GM12872 (cell line): ENCODE measurements around the gene PRDM1.

ENCODE experiments used
- TF ChIP-seq, protein P1 (sequence below): IDR thresholded peaks from 3 replicates; pipeline ENCODE4 v1.5.1; 2011; ENCODE audit warnings: low read depth, mild to moderate bottlenecking, low read length, moderate library complexity; ENCODE audit not compliant: insufficient read depth

PRDM1 gene

GRCh38 chr6:106081715-106082114 lies 4.4 kb upstream of the PRDM1 start:
- TF ChIP-seq, protein P1, sequence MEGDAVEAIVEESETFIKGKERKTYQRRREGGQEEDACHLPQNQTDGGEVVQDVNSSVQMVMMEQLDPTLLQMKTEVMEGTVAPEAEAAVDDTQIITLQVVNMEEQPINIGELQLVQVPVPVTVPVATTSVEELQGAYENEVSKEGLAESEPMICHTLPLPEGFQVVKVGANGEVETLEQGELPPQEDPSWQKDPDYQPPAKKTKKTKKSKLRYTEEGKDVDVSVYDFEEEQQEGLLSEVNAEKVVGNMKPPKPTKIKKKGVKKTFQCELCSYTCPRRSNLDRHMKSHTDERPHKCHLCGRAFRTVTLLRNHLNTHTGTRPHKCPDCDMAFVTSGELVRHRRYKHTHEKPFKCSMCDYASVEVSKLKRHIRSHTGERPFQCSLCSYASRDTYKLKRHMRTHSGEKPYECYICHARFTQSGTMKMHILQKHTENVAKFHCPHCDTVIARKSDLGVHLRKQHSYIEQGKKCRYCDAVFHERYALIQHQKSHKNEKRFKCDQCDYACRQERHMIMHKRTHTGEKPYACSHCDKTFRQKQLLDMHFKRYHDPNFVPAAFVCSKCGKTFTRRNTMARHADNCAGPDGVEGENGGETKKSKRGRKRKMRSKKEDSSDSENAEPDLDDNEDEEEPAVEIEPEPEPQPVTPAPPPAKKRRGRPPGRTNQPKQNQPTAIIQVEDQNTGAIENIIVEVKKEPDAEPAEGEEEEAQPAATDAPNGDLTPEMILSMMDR, result no peak

DNA sequence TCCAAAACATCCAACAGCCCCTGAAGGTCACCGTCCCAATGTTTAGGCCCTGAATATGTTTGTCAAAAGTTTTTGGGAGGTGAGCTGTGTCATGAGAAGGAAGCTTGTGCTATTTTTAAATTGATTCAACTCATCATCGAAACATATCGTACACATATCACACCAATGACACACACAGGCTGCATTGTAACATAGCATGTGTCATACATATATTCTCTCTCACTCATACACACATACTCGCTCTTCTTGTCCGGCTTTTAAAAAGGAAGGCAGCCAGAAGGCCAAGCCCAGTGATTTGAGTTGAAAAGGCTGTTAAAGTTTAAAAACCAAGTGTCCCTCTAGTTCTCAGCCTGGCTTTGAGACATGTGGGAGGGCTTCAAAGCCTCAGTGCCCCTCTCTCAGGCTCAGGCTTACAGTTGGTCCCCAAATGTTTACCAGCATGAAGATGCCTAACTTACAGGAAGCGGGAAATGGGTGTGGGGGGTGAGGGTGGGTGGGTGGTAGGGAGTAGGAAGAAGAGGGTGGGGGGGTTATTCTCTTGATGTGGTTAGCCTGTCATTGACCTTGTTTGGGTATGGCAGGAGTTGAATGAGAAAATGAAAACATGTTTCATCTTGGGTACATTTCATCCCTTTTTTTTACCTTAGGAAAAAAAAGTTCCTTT lies 3.3 kb upstream of the PRDM1 start:
- TF ChIP-seq, protein P1, result no peak

DNA sequence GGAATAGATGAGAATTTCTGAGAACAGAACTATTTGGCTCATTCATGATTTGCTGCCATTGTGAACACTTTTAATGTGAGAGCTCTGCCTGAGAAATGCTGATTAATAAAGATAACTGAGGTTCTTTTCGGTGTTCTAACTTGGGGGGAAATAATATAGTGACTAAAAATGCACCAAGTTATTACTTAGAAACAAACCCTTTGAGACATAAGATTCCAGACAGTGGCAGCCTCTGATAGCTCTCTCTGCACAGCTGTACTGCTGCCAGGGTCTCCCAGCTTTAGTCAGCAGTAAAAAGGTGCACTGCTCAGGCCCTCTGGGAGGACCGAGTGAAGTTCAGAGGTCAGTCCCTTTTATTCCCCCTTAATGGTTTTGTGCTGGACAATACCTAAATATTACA lies 2.5 kb upstream of the PRDM1 start:
- TF ChIP-seq, protein P1, result no peak

DNA sequence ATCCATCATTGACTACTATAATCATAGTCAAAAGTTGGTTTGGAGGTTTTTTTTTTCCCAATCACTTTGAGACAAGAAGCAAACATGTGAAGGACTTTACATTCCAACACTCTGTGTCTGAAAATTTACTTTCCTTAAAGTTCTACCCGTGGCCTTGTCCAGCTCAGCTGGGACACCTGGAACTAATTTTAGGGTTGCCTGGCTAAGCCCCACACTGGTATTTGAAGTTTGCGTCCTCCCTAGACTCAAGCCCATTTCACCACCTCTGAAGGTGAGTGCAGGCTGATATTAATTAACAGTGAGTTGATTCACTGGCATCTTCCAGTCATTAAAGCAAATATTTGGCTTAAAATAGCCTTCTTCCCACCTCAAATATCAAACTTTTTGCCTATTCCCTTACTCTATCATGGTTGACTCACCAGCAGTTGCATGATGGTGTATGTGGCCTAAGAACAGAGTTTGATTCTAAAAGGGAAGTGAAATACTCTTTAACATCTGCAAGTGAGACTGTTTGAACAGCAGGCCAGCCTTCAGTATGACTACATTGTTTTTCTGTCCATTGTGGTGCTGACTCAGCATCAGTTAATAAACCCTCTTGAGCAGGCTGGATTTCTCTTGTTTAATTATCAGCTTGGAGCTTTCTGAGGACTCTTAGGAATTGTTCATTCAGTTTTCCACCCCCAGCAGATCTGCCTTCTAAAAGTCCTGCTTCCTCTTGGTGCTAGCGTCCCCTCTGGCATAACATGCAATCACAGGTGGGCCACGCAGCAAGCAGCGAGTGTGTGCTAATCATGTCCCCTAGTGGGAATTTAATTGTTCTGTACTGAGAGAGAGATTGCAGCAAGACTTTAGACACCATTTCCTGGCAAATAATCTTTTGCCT lies 1.8 kb upstream of the PRDM1 start:
- TF ChIP-seq, protein P1, result peak; percentile 76

GRCh38 chr6:106084989-106085691 lies 996 bp upstream of the PRDM1 start:
- TF ChIP-seq, protein P1, result no peak

DNA sequence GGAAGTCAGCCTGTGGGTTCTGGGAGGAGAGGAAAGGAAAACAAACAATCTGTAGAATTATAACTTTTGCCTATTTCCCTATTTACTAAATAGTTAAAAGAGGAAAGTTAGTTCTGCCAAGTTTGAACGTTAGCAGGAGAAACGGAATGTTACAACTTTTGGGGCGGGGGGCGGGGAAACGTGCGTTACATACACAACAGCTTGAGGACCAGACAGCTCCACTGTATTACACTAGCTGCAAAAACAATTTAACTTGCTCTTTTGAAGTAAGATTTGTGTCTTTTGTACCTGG lies 498 bp upstream of the PRDM1 start:
- TF ChIP-seq, protein P1, result no peak

GRCh38 chr6:106086814-106087175 lies 659 bp downstream of the PRDM1 start:
- TF ChIP-seq, protein P1, result no peak
